HFF-Myc (cell line): ENCODE results near the gene SLFN13.

Experiments used
- DNase-seq: peaks from one replicate; pipeline ENCODE4 v3.0.0-alpha.2; 2011; ENCODE audit warnings: low read depth; ENCODE audit errors: extremely low read depth
- H3K4me3 ChIP-seq: replicated peaks from 2 replicates; pipeline ENCODE4 v1.5.1; 2011; ENCODE audit warnings: low read depth, mild to moderate bottlenecking, control low read depth, low read length
- TF ChIP-seq, protein P1 (sequence below): IDR thresholded peaks from 2 replicates; pipeline ENCODE4 v1.5.1; 2012; ENCODE audit warnings: mild to moderate bottlenecking, low read depth, low read length, control low read depth; ENCODE audit errors: missing control alignments

Gene SLFN13

GRCh38 chr17:35486920-35487732 is 38.6 kb upstream of the SLFN13 start:
- TF ChIP-seq, protein P1, sequence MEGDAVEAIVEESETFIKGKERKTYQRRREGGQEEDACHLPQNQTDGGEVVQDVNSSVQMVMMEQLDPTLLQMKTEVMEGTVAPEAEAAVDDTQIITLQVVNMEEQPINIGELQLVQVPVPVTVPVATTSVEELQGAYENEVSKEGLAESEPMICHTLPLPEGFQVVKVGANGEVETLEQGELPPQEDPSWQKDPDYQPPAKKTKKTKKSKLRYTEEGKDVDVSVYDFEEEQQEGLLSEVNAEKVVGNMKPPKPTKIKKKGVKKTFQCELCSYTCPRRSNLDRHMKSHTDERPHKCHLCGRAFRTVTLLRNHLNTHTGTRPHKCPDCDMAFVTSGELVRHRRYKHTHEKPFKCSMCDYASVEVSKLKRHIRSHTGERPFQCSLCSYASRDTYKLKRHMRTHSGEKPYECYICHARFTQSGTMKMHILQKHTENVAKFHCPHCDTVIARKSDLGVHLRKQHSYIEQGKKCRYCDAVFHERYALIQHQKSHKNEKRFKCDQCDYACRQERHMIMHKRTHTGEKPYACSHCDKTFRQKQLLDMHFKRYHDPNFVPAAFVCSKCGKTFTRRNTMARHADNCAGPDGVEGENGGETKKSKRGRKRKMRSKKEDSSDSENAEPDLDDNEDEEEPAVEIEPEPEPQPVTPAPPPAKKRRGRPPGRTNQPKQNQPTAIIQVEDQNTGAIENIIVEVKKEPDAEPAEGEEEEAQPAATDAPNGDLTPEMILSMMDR, result no peak
- peak overlapping the region; percentile 41 for H3K4me3 ChIP-seq
- no peak for DNase-seq

DNA sequence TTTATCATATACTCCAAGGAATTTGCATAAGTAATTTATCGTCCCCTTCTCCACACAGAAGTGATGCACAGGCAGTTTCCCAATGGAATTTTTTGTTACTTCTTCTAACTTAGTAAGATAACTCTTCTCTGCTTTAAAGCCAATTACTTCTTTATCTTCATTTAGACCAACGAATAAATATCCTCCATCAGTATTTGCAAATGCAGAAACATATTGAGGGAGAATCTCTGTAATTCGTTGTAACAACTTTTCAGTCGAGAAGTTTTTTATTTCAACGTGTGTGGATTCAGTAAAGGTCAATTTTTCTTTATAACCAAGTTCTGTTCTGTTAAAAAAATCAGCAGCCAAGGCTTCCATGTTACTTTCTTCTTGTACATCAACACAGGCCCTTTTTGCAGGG is 30.7 kb upstream of the SLFN13 start:
- TF ChIP-seq, protein P1, result no peak
- DNase-seq, result no peak

DNA sequence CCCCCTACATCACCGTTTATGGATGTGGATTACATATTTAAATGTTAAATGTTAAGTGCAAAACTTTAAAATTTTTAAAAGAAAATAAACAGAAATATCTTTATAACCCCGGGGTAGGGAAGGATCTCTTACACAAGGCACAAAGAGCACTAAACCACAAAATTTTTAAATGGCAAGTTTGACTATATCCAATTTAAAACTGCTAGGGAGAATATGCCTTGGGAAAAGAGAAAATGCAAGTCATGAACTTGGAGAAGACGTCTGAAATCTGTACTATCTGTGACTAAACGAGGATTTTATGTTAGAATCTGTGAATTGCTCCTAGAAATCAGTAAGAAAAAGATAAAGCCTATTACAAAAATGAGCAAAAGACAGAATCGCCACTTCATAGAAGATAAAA is 28.7 kb upstream of the SLFN13 start:
- TF ChIP-seq, protein P1, result no peak
- no peak for DNase-seq
- H3K4me3 ChIP-seq, result no peak overlapping the region

More for the DNA sequence above, 30.7 kb upstream of the SLFN13 start:
- no peak overlapping the region for H3K4me3 ChIP-seq

DNA sequence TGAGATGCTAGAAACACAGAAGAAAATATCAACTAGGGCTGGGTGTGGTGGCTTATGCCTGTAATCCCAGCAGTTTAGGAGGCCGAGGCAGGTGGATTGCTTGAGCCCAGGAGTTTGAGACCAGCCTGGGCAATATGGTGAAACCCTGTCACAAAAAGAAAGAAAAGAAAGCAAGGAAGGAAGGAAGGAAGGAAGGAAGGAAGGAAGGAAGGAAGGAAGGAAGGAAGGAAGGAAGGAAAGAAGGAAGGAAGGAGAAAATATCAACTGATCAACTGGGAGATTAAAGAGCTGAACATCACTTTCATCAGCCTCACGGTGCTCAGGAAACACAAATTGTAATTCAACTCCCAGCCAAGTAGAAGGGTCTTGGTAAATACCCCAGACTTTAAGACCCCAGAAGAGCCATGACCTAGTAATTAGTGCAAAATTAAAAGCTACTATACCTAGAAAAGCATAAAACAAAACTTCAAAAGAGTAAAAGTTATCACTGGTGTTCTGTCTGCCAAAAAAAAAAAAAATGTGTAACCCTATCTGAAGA is 27.8 kb upstream of the SLFN13 start:
- H3K4me3 ChIP-seq, result no peak overlapping the region
- TF ChIP-seq, protein P1, result no peak
- no peak for DNase-seq

DNA sequence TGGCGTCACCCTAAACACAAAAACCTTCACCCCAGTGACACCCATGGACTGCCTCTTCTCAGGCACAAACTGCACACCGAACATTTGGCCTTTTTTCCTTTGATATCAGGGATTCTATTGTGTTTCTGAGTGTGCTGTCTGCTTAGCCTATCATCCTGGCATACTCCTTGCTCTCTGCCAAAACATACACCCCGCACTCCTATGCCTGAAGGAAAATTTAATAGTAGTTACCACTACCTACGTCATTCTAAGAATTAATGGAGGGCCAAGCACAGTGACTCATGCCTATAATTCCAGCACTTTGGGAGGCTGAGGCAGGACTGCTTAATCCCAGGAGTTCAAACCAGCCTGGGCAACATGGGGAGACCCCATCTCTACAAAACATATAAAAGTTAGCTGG is 19.9 kb upstream of the SLFN13 start:
- no peak overlapping the region for H3K4me3 ChIP-seq
- no peak for DNase-seq
- TF ChIP-seq, protein P1, result no peak

DNA sequence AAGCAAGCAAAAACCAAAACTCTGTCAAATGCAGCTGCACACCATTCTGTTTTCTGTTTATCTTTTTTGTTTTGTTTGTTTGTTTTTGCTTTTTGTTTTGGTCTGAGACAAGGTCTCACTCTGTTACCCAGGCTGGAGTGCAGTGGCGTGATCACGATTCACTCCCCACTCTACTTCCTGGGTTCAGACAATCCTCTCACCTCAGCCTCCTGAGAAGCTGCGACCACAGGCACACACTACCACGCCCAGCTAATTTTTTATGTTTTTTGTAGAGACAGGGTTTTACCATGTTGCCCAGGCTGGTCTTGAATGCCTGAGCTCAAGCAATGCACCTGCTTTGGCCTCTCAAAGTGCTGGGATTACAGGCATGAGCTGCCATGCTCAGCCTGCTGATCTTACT is 19.3 kb upstream of the SLFN13 start:
- H3K4me3 ChIP-seq, result no peak overlapping the region

More for the DNA sequence above, 19.3 kb upstream of the SLFN13 start:
- TF ChIP-seq, protein P1, result no peak
- no peak for DNase-seq
